WERI-Rb-1 (cell line): ENCODE data around the gene FAM131A.

Experiments used
- DNase-seq: peaks from one replicate; pipeline ENCODE4 v3.0.0-alpha.2; 2020
- H3K27ac ChIP-seq: fragments of 250-450 bp; sonication (Bioruptor Pico); 2 replicates; pipeline ENCODE4 v1.5.1; 2020; ENCODE audit warnings: mild to moderate bottlenecking, moderate library complexity
- H3K27me3 ChIP-seq: fragments of 250-450 bp; sonication (Bioruptor Pico); 2 replicates; pipeline ENCODE4 v1.5.1; 2021; ENCODE audit warnings: mild to moderate bottlenecking, low read depth, moderate library complexity; ENCODE audit not compliant: insufficient read depth, severe bottlenecking
- H3K36me3 ChIP-seq: fragments of 250-450 bp; sonication (Bioruptor Pico); 2 replicates; pipeline ENCODE4 v1.5.1; 2020; ENCODE audit warnings: mild to moderate bottlenecking, moderate library complexity
- H3K4me3 ChIP-seq: 2 replicates; pipeline ENCODE4 v1.5.1; 2011; ENCODE audit warnings: low read depth, mild to moderate bottlenecking, control low read depth, low read length
- H3K9me3 ChIP-seq: fragments of 250-450 bp; sonication (Bioruptor Pico); 2 replicates; pipeline ENCODE4 v1.5.1; 2021; ENCODE audit warnings: mild to moderate bottlenecking, moderate library complexity; ENCODE audit not compliant: severe bottlenecking
- TF ChIP-seq, protein P1 (sequence below): IDR thresholded peaks from 2 replicates; pipeline ENCODE4 v1.5.1; 2011; ENCODE audit warnings: low read depth, mild to moderate bottlenecking, control low read depth, inconsistent platforms, low read length

FAM131A gene

DNA sequence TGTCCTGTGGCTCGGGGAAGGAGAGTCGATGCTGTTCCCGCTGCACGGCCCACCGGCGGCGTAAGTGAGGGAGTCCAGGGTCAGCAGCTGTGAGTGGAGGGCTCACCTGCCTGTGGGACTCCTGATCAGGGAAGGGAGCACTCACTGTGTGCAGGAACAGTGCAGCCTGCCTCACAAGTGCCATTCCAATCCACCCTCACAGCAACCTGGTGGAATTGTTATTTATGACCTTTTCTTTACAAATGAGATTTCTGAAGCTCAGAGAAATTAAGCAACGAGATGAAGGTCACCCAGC lies 51.5 kb downstream of the FAM131A start:
- no peak for DNase-seq
- TF ChIP-seq, protein P1, sequence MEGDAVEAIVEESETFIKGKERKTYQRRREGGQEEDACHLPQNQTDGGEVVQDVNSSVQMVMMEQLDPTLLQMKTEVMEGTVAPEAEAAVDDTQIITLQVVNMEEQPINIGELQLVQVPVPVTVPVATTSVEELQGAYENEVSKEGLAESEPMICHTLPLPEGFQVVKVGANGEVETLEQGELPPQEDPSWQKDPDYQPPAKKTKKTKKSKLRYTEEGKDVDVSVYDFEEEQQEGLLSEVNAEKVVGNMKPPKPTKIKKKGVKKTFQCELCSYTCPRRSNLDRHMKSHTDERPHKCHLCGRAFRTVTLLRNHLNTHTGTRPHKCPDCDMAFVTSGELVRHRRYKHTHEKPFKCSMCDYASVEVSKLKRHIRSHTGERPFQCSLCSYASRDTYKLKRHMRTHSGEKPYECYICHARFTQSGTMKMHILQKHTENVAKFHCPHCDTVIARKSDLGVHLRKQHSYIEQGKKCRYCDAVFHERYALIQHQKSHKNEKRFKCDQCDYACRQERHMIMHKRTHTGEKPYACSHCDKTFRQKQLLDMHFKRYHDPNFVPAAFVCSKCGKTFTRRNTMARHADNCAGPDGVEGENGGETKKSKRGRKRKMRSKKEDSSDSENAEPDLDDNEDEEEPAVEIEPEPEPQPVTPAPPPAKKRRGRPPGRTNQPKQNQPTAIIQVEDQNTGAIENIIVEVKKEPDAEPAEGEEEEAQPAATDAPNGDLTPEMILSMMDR: no peak
- H3K27me3 ChIP-seq: no peaks in the 10 kb centered on the region
- peaks cover 29% of the 10 kb centered on the region for H3K36me3 ChIP-seq
- H3K27ac ChIP-seq: no peak overlapping the region
- H3K9me3 ChIP-seq: no peaks in the 10 kb centered on the region
- H3K4me3 ChIP-seq: no peak overlapping the region

DNA sequence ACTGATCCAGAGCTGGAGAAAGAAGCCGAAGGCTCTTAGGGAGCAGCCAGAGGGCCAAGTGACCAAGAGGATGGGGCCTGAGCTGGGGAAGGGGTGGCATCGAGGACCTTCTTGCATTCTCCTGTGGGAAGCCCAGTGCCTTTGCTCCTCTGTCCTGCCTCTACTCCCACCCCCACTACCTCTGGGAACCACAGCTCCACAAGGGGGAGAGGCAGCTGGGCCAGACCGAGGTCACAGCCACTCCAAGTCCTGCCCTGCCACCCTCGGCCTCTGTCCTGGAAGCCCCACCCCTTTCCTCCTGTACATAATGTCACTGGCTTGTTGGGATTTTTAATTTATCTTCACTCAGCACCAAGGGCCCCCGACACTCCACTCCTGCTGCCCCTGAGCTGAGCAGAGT lies 52.0 kb downstream of the FAM131A start:
- H3K36me3 ChIP-seq: peaks cover 27% of the 10 kb centered on the region
- no peak overlapping the region for H3K4me3 ChIP-seq
- H3K9me3 ChIP-seq: no peaks in the 10 kb centered on the region
- no peaks in the 10 kb centered on the region for H3K27me3 ChIP-seq
- DNase-seq: no peak
- no peak overlapping the region for H3K27ac ChIP-seq
- TF ChIP-seq, protein P1: no peak

DNA sequence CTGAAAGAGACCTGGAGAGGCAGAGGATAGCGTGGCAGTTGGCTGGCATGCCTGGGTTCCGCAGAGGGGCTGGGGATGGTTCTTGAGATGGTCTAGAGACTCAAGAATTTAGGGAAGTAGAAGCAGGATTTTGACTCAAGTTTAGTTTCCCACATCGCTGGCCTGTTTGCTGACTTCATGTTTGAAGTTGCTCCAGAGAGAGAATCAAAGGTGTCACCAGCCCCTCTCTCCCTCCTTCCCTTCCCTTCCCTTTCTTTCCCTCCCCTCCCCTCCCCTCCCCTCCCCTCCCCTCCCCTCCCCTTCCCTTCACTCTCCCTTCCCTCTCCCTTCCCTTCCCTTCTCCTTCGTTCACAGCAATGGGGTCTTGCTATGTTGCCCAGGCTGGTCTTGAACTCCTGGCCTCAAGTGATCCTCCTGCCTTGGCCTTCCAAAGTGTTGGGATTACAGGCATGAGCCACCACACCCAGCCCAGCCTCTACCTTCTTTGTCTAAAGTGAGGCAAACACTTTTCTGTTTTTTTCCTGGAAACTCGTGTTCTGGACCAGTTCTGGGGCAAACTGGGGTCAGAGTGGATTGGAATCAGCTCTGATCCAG lies 52.6 kb downstream of the FAM131A start:
- DNase-seq: no peak
- peaks cover 24% of the 10 kb centered on the region for H3K36me3 ChIP-seq
- TF ChIP-seq, protein P1: no peak
- H3K4me3 ChIP-seq: no peak overlapping the region
- no peak overlapping the region for H3K27ac ChIP-seq
- no peaks in the 10 kb centered on the region for H3K27me3 ChIP-seq
- no peaks in the 10 kb centered on the region for H3K9me3 ChIP-seq

DNA sequence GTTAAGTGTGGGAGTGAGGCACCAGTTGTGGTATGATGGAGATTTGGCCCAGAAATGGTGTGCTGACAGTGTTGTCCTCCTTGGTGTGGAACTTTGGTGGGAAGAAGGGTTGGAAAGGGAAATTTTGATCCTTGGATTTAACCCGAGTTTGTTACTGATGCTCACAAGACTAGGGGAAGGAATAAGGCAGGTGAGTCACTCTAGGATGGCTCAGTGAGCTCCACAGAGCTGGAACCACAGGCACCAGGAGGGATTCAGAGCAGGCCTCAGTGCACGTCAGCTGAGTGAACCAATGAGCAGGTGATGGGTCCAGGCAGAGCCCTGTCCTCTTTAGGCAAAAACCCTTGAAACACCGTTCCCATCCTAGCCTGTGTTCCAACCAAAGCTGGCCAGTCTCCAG lies 53.9 kb downstream of the FAM131A start:
- peaks cover 16% of the 10 kb centered on the region for H3K36me3 ChIP-seq
- no peak overlapping the region for H3K4me3 ChIP-seq
- TF ChIP-seq, protein P1: no peak
- H3K9me3 ChIP-seq: no peaks in the 10 kb centered on the region
- H3K27me3 ChIP-seq: no peaks in the 10 kb centered on the region
- no peak overlapping the region for H3K27ac ChIP-seq
- DNase-seq: no peak

DNA sequence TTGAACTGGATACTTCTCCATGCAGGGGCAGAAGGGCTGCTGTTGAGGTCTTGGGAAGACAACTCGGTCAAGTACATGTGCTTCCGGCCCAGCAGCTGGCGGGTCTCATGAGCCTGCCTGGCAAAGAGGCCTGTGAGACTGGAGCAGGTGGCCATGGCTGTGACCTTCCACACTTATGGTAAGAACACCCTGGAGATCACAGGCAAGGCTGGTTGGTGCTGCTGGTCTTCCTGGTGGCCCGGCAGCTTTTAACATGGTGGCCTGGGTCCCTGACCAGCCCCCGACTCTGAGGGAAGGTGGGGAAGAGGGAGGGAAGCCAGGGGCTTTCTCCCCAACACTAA lies 57.9 kb downstream of the FAM131A start:
- DNase-seq: no peak
- TF ChIP-seq, protein P1: no peak
- no peak overlapping the region for H3K27ac ChIP-seq
- H3K27me3 ChIP-seq: no peaks in the 10 kb centered on the region
- no peak overlapping the region for H3K4me3 ChIP-seq
- H3K36me3 ChIP-seq: no peaks in the 10 kb centered on the region; the same call in 1 of the 2 replicates
- no peaks in the 10 kb centered on the region for H3K9me3 ChIP-seq
